ENCODE measurements around the gene SRSF12. TPM values are rescaled to one million over a fixed set of nuclear protein-coding genes. Genes with fewer than 3 reads are reported as not detected.

SRSF12 gene
- total and polyA plus RNA-seq, 4 donors, result 12.1 to 28.2 (median 27.2) TPM

- Histone ChIP-seq H3K27me3 (ENCODE audit: control insufficient read depth, insufficient read depth, low read length) (no peaks in the 10 kb centered on the region), H3K4me3 (ENCODE audit: low read depth, low read length) (peak within 1 kb of the TSS; percentile 62), H3K36me3 (ENCODE audit: control insufficient read depth, insufficient read depth, low read length) (peaks cover 4% of the 10 kb centered on the region), H3K27ac (ENCODE audit: low read depth, low read length) (peak within 1 kb of the TSS; percentile 12), H3K9me3 (ENCODE audit: control insufficient read depth, insufficient read depth, low read length) (no peaks in the 10 kb centered on the region), H3K4me1 (ENCODE audit: control insufficient read depth, insufficient read depth, low read length) (peaks cover 5% of the 10 kb centered on the region)
- WGBS (ENCODE audit: insufficient coverage), result under 1% methylated on average over 102 of the region's 102 CpGs
- peak; percentile 27 to 80 (median 42) for DNase-seq (ENCODE audit: low read depth in 4 of 6, low spot score in 6 of 6)
Measured at GRCh38 chr6:89145956-89146717, 28.3 kb upstream of the SRSF12 start, which contains the start of gene PM20D2. PM20D2 (plus strand) TSS chr6:89146055; CDS start chr6:89146145, 90 bp downstream.

GRCh38 chr6:89145091-89145955 lies 27.5 kb upstream of the SRSF12 start:
- H3K4me1 ChIP-seq (ENCODE audit: control insufficient read depth, insufficient read depth, low read length), result peaks cover 5% of the 10 kb centered on the region
- peak in 5 of 6 donors; percentile 13 to 79 (median 46) for DNase-seq (ENCODE audit: low read depth in 4 of 6, low spot score in 6 of 6)
- H3K27ac ChIP-seq (ENCODE audit: low read depth, low read length), result no peak overlapping the region

GRCh38 chr6:89144354-89144906 lies 26.6 kb upstream of the SRSF12 start:
- Histone ChIP-seq H3K27ac (ENCODE audit: low read depth, low read length) (no peak overlapping the region), H3K36me3 (ENCODE audit: control insufficient read depth, insufficient read depth, low read length) (peaks cover 4% of the 10 kb centered on the region), H3K4me1 (ENCODE audit: control insufficient read depth, insufficient read depth, low read length) (peaks cover 5% of the 10 kb centered on the region), H3K9me3 (ENCODE audit: control insufficient read depth, insufficient read depth, low read length) (no peaks in the 10 kb centered on the region), H3K27me3 (ENCODE audit: control insufficient read depth, insufficient read depth, low read length) (no peaks in the 10 kb centered on the region), H3K4me3 (ENCODE audit: low read depth, low read length) (no peak overlapping the region)
- peak in 2 of 6 donors; percentile 9 to 14 for DNase-seq (ENCODE audit: low read depth in 4 of 6, low spot score in 6 of 6)
- WGBS (ENCODE audit: insufficient coverage), result 83% methylated on average over 1 of the region's 2 CpGs

More at GRCh38 chr6:89145091-89145955, 27.5 kb upstream of the SRSF12 start:
- Histone ChIP-seq H3K9me3 (ENCODE audit: control insufficient read depth, insufficient read depth, low read length) (no peaks in the 10 kb centered on the region), H3K27me3 (ENCODE audit: control insufficient read depth, insufficient read depth, low read length) (no peaks in the 10 kb centered on the region), H3K4me3 (ENCODE audit: low read depth, low read length) (peak overlapping the region; percentile 62), H3K36me3 (ENCODE audit: control insufficient read depth, insufficient read depth, low read length) (peaks cover 4% of the 10 kb centered on the region)
- WGBS (ENCODE audit: insufficient coverage), result 0% methylated on average over 10 of the region's 17 CpGs

- Histone ChIP-seq H3K36me3 (ENCODE audit: control insufficient read depth, insufficient read depth, low read length) (peaks cover 4% of the 10 kb centered on the region), H3K4me3 (ENCODE audit: low read depth, low read length) (no peak overlapping the region), H3K27ac (ENCODE audit: low read depth, low read length) (no peak overlapping the region), H3K9me3 (ENCODE audit: control insufficient read depth, insufficient read depth, low read length) (no peaks in the 10 kb centered on the region), H3K4me1 (ENCODE audit: control insufficient read depth, insufficient read depth, low read length) (no peaks in the 10 kb centered on the region), H3K27me3 (ENCODE audit: control insufficient read depth, insufficient read depth, low read length) (no peaks in the 10 kb centered on the region)
- 81% methylated on average over 5 of the region's 7 CpGs for WGBS (ENCODE audit: insufficient coverage)
- DNase-seq (ENCODE audit: low read depth in 4 of 6, low spot score in 6 of 6), result no peak
Measured at GRCh38 chr6:89140347-89141156, 22.7 kb upstream of the SRSF12 start.

- no peak for DNase-seq (ENCODE audit: low read depth in 4 of 6, low spot score in 6 of 6)
- H3K27me3 ChIP-seq (ENCODE audit: control insufficient read depth, insufficient read depth, low read length), result no peaks in the 10 kb centered on the region
- H3K36me3 ChIP-seq (ENCODE audit: control insufficient read depth, insufficient read depth, low read length), result peaks cover 4% of the 10 kb centered on the region
- 81% methylated on average over 3 of the region's 5 CpGs for WGBS (ENCODE audit: insufficient coverage)
- no peak overlapping the region for H3K4me3 ChIP-seq (ENCODE audit: low read depth, low read length)
- H3K4me1 ChIP-seq (ENCODE audit: control insufficient read depth, insufficient read depth, low read length), result no peaks in the 10 kb centered on the region
- H3K27ac ChIP-seq (ENCODE audit: low read depth, low read length), result no peak overlapping the region
- no peaks in the 10 kb centered on the region for H3K9me3 ChIP-seq (ENCODE audit: control insufficient read depth, insufficient read depth, low read length)
Measured at GRCh38 chr6:89139509-89140346, 21.9 kb upstream of the SRSF12 start.

- H3K4me3 ChIP-seq (ENCODE audit: low read depth, low read length), result no peak overlapping the region
- WGBS (ENCODE audit: insufficient coverage), result no CpG with 5 or more reads among the region's 2 CpGs
- peaks cover 4% of the 10 kb centered on the region for H3K36me3 ChIP-seq (ENCODE audit: control insufficient read depth, insufficient read depth, low read length)
- no peak for DNase-seq (ENCODE audit: low read depth in 4 of 6, low spot score in 6 of 6)
- no peaks in the 10 kb centered on the region for H3K9me3 ChIP-seq (ENCODE audit: control insufficient read depth, insufficient read depth, low read length)
- no peaks in the 10 kb centered on the region for H3K27me3 ChIP-seq (ENCODE audit: control insufficient read depth, insufficient read depth, low read length)
- H3K4me1 ChIP-seq (ENCODE audit: control insufficient read depth, insufficient read depth, low read length), result no peaks in the 10 kb centered on the region
- no peak overlapping the region for H3K27ac ChIP-seq (ENCODE audit: low read depth, low read length)
Measured at GRCh38 chr6:89138173-89138572, 20.3 kb upstream of the SRSF12 start.

GRCh38 chr6:89134723-89135122 lies 16.9 kb upstream of the SRSF12 start:
- H3K36me3 ChIP-seq (ENCODE audit: control insufficient read depth, insufficient read depth, low read length), result no peaks in the 10 kb centered on the region
- no peak overlapping the region for H3K27ac ChIP-seq (ENCODE audit: low read depth, low read length)
- H3K9me3 ChIP-seq (ENCODE audit: control insufficient read depth, insufficient read depth, low read length), result no peaks in the 10 kb centered on the region
- no peaks in the 10 kb centered on the region for H3K4me1 ChIP-seq (ENCODE audit: control insufficient read depth, insufficient read depth, low read length)
- H3K27me3 ChIP-seq (ENCODE audit: control insufficient read depth, insufficient read depth, low read length), result no peaks in the 10 kb centered on the region
- 55% methylated on average over 2 of the region's 3 CpGs for WGBS (ENCODE audit: insufficient coverage)
- H3K4me3 ChIP-seq (ENCODE audit: low read depth, low read length), result no peak overlapping the region
- DNase-seq (ENCODE audit: low read depth in 4 of 6, low spot score in 6 of 6), result no peak

- DNase-seq (ENCODE audit: low read depth in 4 of 6, low spot score in 6 of 6), result no peak
- H3K4me1 ChIP-seq (ENCODE audit: control insufficient read depth, insufficient read depth, low read length), result no peaks in the 10 kb centered on the region
- H3K27me3 ChIP-seq (ENCODE audit: control insufficient read depth, insufficient read depth, low read length), result no peaks in the 10 kb centered on the region
- 73% methylated on average over 7 of the region's 9 CpGs for WGBS (ENCODE audit: insufficient coverage)
- H3K27ac ChIP-seq (ENCODE audit: low read depth, low read length), result no peak overlapping the region
- no peaks in the 10 kb centered on the region for H3K36me3 ChIP-seq (ENCODE audit: control insufficient read depth, insufficient read depth, low read length)
- H3K9me3 ChIP-seq (ENCODE audit: control insufficient read depth, insufficient read depth, low read length), result no peaks in the 10 kb centered on the region
- H3K4me3 ChIP-seq (ENCODE audit: low read depth, low read length), result no peak overlapping the region
Measured at GRCh38 chr6:89133981-89134380, 16.1 kb upstream of the SRSF12 start.
